IMR-90 (cell line): Measurements from ENCODE around the gene BCDIN3D. TPM values are rescaled to one million over a fixed set of nuclear protein-coding genes. Genes with fewer than 3 reads are reported as not detected.

ENCODE experiments used
- ATAC-seq: fragments of 200-7000 bp; cut with Tn5 transposase; 2 replicates; pipeline ENCODE4 v1.9.1; 2020; ENCODE audit warnings: low read depth, mild to moderate bottlenecking, moderate library complexity
- BruUV-seq: library from RNA; stranded (reverse); fragments of 400-500 nt; replicated peaks from 2 replicates; lab custom pipeline; 2021; lab: Mats Ljungman, UMichigan
- CTCF ChIA-PET: fragments of 300-600 bp; formaldehyde crosslinking; extraction: SDS; loops from one replicate; lab custom pipeline; 2021; ENCODE audit warnings: antibody characterized with exemption; lab: Yijun Ruan, JAX
- POLR2A ChIA-PET: fragments of 300-600 bp; sonication (Branson Sonifier 250); formaldehyde crosslinking; loops from one replicate; lab custom pipeline; 2022; ENCODE audit warnings: antibody characterized with exemption; ENCODE audit not compliant: unreplicated experiment; lab: Charles Lee
- DNase-seq: peaks from one replicate; pipeline ENCODE4 v3.0.0; 2013
- H2AFZ ChIP-seq: replicated peaks from 2 replicates; pipeline ENCODE3; 2013; ENCODE audit warnings: low read length, mild to moderate bottlenecking; ENCODE audit not compliant: poor library complexity
- H2AK5ac ChIP-seq: 2 replicates; pipeline ENCODE4 v1.6.1; 2013; ENCODE audit warnings: low read depth, low read length, inconsistent platforms
- H2AK9ac ChIP-seq: replicated peaks from 2 replicates; pipeline ENCODE3; 2013; ENCODE audit warnings: mild to moderate bottlenecking, low read depth, low read length, moderate library complexity; ENCODE audit not compliant: poor library complexity
- H2BK120ac ChIP-seq: 2 replicates; pipeline ENCODE4 v1.6.1; 2013; ENCODE audit warnings: low read depth, low read length, inconsistent platforms
- H2BK15ac ChIP-seq: 3 replicates; pipeline ENCODE4 v1.6.1; 2013; ENCODE audit warnings: low read depth, low read length, inconsistent platforms
- H2BK20ac ChIP-seq: 2 replicates; pipeline ENCODE4 v1.6.1; 2013; ENCODE audit warnings: low read depth, mild to moderate bottlenecking, inconsistent platforms, low read length, moderate library complexity
- H2BK5ac ChIP-seq: 2 replicates; pipeline ENCODE4 v1.6.1; 2013; ENCODE audit warnings: mild to moderate bottlenecking, low read depth, low read length, inconsistent platforms; ENCODE audit not compliant: poor library complexity, severe bottlenecking
- H3K14ac ChIP-seq: replicated peaks from 2 replicates; pipeline ENCODE4 v1.6.1; 2013; ENCODE audit warnings: low read depth, low read length, inconsistent platforms
- H3K18ac ChIP-seq: 2 replicates; pipeline ENCODE4 v1.6.1; 2013; ENCODE audit warnings: low read depth, low read length, control low read depth
- H3K23ac ChIP-seq: 2 replicates; pipeline ENCODE4 v1.6.1; 2013; ENCODE audit warnings: low read depth, low read length, inconsistent platforms
- H3K27ac ChIP-seq: 2 replicates; pipeline ENCODE4 v1.5.1; 2013; ENCODE audit warnings: mild to moderate bottlenecking, control low read depth, low read length; ENCODE audit not compliant: insufficient read depth
- H3K27me3 ChIP-seq: 2 replicates; pipeline ENCODE4 v1.6.1; 2013; ENCODE audit warnings: low read length; ENCODE audit not compliant: control insufficient read depth, insufficient read depth
- H3K36me3 ChIP-seq: 2 replicates; pipeline ENCODE4 v1.6.1; 2013; ENCODE audit warnings: low read length, mixed read lengths; ENCODE audit not compliant: control insufficient read depth, insufficient read depth
- H3K4ac ChIP-seq: 2 replicates; pipeline ENCODE4 v1.6.1; 2013; ENCODE audit warnings: low read depth, low read length, inconsistent platforms
- H3K4me1 ChIP-seq: 2 replicates; pipeline ENCODE4 v1.6.1; 2013; ENCODE audit warnings: low read length, mixed read lengths; ENCODE audit not compliant: control insufficient read depth, insufficient read depth
- H3K4me2 ChIP-seq: 2 replicates; pipeline ENCODE4 v1.6.1; 2013; ENCODE audit warnings: low read depth, mild to moderate bottlenecking, control low read depth, low read length, moderate library complexity
- H3K4me3 ChIP-seq: 2 replicates; pipeline ENCODE4 v1.5.1; 2013; ENCODE audit warnings: low read depth, mild to moderate bottlenecking, control low read depth, low read length, moderate library complexity; ENCODE audit not compliant: insufficient read depth
- H3K56ac ChIP-seq: 2 replicates; pipeline ENCODE4 v1.6.1; 2013; ENCODE audit warnings: low read length, inconsistent platforms; ENCODE audit not compliant: insufficient read depth; ENCODE audit errors: extremely low read depth
- H3K79me1 ChIP-seq, 2 experiments: 2 replicates each; pipeline ENCODE4 v1.6.1; 2013; ENCODE audit warnings: low read length in 2 of 2, inconsistent platforms in 1 of 2, low read depth in 1 of 2
- H3K9ac ChIP-seq: 2 replicates; pipeline ENCODE4 v1.6.1; 2013; ENCODE audit warnings: low read depth, low read length, control low read depth
- H3K9me1 ChIP-seq: 2 replicates; pipeline ENCODE4 v1.6.1; 2013; ENCODE audit warnings: low read length, inconsistent platforms; ENCODE audit not compliant: insufficient read depth
- H3K9me3 ChIP-seq: 2 replicates; pipeline ENCODE4 v1.6.1; 2013; ENCODE audit warnings: low read length; ENCODE audit not compliant: control insufficient read depth, insufficient read depth
- H4K20me1 ChIP-seq: 2 replicates; pipeline ENCODE4 v1.6.1; 2013; ENCODE audit warnings: low read length, inconsistent platforms; ENCODE audit not compliant: insufficient read depth
- H4K5ac ChIP-seq: 2 replicates; pipeline ENCODE4 v1.6.1; 2013; ENCODE audit warnings: mild to moderate bottlenecking, low read depth, low read length, control low read depth
- H4K8ac ChIP-seq, 2 experiments: 2 replicates each; pipeline ENCODE4 v1.6.1; 2013; ENCODE audit warnings: low read depth in 2 of 2, low read length in 2 of 2, control low read depth in 1 of 2, inconsistent platforms in 1 of 2
- H4K91ac ChIP-seq: 2 replicates; pipeline ENCODE4 v1.6.1; 2013; ENCODE audit warnings: low read depth, low read length, inconsistent platforms; ENCODE audit not compliant: insufficient read depth
- BHLHE40 ChIP-seq: fragments of 150-350 bp; IDR thresholded peaks from 2 replicates; pipeline ENCODE4 v1.6.1; 2016; ENCODE audit warnings: mild to moderate bottlenecking, low read depth, low read length
- CEBPB ChIP-seq: IDR thresholded peaks from 2 replicates; pipeline ENCODE4 v1.6.1; 2012; ENCODE audit warnings: low read depth, low read length, improper control_type of control experiment
- CHD1 ChIP-seq: IDR thresholded peaks from 2 replicates; pipeline ENCODE4 v1.6.1; 2012; ENCODE audit warnings: low read depth, low read length, improper control_type of control experiment
- CTCF ChIP-seq: conservative IDR thresholded peaks from 2 replicates; pipeline ENCODE4 v1.5.1; 2012; ENCODE audit warnings: mild to moderate bottlenecking, low read depth, low read length, improper control_type of control experiment
- ELK1 ChIP-seq: fragments of 150-350 bp; IDR thresholded peaks from 2 replicates; pipeline ENCODE4 v1.6.1; 2016; ENCODE audit warnings: low read depth, mild to moderate bottlenecking, low read length, moderate library complexity, borderline replicate concordance
- FOS ChIP-seq: fragments of 150-350 bp; IDR thresholded peaks from 2 replicates; pipeline ENCODE4 v1.6.1; 2016; ENCODE audit warnings: low read depth, low read length
- MAFK ChIP-seq: IDR thresholded peaks from 2 replicates; pipeline ENCODE4 v1.6.1; 2012; ENCODE audit warnings: low read depth, low read length, improper control_type of control experiment
- MAZ ChIP-seq: IDR thresholded peaks from 2 replicates; pipeline ENCODE4 v1.6.1; 2012; ENCODE audit warnings: low read depth, mild to moderate bottlenecking, low read length, improper control_type of control experiment, moderate library complexity, borderline replicate concordance
- MXI1 ChIP-seq: IDR thresholded peaks from 2 replicates; pipeline ENCODE4 v1.6.1; 2012; ENCODE audit warnings: low read depth, mild to moderate bottlenecking, low read length, moderate library complexity, borderline replicate concordance
- NFE2L2 ChIP-seq: fragments of 150-350 bp; IDR thresholded peaks from 2 replicates; pipeline ENCODE4 v1.6.1; 2016; ENCODE audit warnings: low read depth, mild to moderate bottlenecking, low read length
- POLR2A ChIP-seq: IDR thresholded peaks from 2 replicates; pipeline ENCODE4 v1.6.1; 2012; ENCODE audit warnings: mild to moderate bottlenecking, low read depth, low read length
- RAD21 ChIP-seq: IDR thresholded peaks from 2 replicates; pipeline ENCODE4 v1.6.1; 2012; ENCODE audit warnings: low read length, improper control_type of control experiment
- RCOR1 ChIP-seq: IDR thresholded peaks from 2 replicates; pipeline ENCODE4 v1.6.1; 2012; ENCODE audit warnings: mild to moderate bottlenecking, low read length, improper control_type of control experiment; ENCODE audit not compliant: insufficient replicate concordance
- RFX5 ChIP-seq: IDR thresholded peaks from 2 replicates; pipeline ENCODE4 v1.8.0; 2012; ENCODE audit warnings: low read depth, mild to moderate bottlenecking, low read length, moderate library complexity
- SMC3 ChIP-seq: fragments of 150-350 bp; IDR thresholded peaks from 2 replicates; pipeline ENCODE4 v1.6.1; 2016; ENCODE audit warnings: low read depth, mild to moderate bottlenecking, antibody characterized with exemption, low read length, moderate library complexity
- USF2 ChIP-seq: fragments of 150-350 bp; IDR thresholded peaks from 2 replicates; pipeline ENCODE4 v1.6.1; 2017; ENCODE audit warnings: mild to moderate bottlenecking, antibody characterized with exemption, low read length, low read depth
- WGBS, 2 experiments: methylation state at CpG; one replicate each; pipeline versions ENCODE4 v1.1.5 to v1.1.7; 2013; ENCODE audit warnings: missing lambda C conversion rate in 2 of 2; ENCODE audit not compliant: insufficient read length in 1 of 2; ENCODE audit errors: extremely low coverage in 2 of 2; 5-methylcytosine and 5-hydroxymethylcytosine counted together
- dilution Hi-C: fragments of 300-500 bp; cut with HindIII; formaldehyde crosslinking; loops from one replicate; pipeline ENCODE4 v1.14.3; 2018; ENCODE audit warnings: low sequenced_read_pairs; ENCODE audit not compliant: unreplicated experiment
- in situ Hi-C: fragments of 300-500 bp; cut with MboI; formaldehyde crosslinking; loops from 3 replicates; pipeline ENCODE4 v1.14.3; 2019; ENCODE audit warnings: low sequenced_read_pairs, inconsistent platforms, mixed read lengths
- intact Hi-C: fragments of 100-400 bp; cut with micrococcal nuclease; formaldehyde crosslinking; loops from 2 replicates; pipeline ENCODE4 v1.10.0; 2022
- polyA plus RNA-seq, 3 experiments: library from polyadenylated mRNA; depleted of rRNA; stranded (reverse); fragments of >200 nt; gene quantifications; 2 replicates each; pipeline ENCODE4 v1.2.3, GENCODE V29; 2012; ENCODE audit warnings: low replicate concordance in 1 of 3
- total RNA-seq: library from RNA; depleted of rRNA; stranded (reverse); fragments of >200 nt; gene quantifications from 2 replicates; pipeline ENCODE4 v1.2.3, GENCODE V29; 2012

The BCDIN3D gene
- total and polyA plus RNA-seq, 2 of the 4 experiments (the other 2 are of a cell fraction) = 2.3 TPM

GRCh38 chr12:49795654-49796105, 47.2 kb downstream of the BCDIN3D start:
- no peak overlapping the region for H2AK9ac ChIP-seq
- no peaks in the 10 kb centered on the region for H3K27me3 ChIP-seq
- H3K9me3 ChIP-seq = no peaks in the 10 kb centered on the region
- H3K27ac ChIP-seq = no peak overlapping the region
- H3K18ac ChIP-seq = no peak overlapping the region
- H2BK5ac ChIP-seq = no peak overlapping the region
- no peaks in the 10 kb centered on the region; the same call in 1 of the 2 replicates for H3K9me1 ChIP-seq
- peaks cover 75% of the 10 kb centered on the region for H3K36me3 ChIP-seq
- no peak overlapping the region for H4K5ac ChIP-seq
- no peaks in the 10 kb centered on the region for H3K4me1 ChIP-seq
- WGBS, 2 experiments = 98% methylated on average over 6 of the region's 12 CpGs; no CpG with 5 or more reads in 1 of the 2 experiments
- H3K14ac ChIP-seq = no peak overlapping the region
- in situ Hi-C loops (no loop called here), dilution Hi-C loops (no loop called here), intact Hi-C loops (no loop called here)
- no peak overlapping the region for H3K23ac ChIP-seq
- no TSS peak for BruUV-seq
- H2BK15ac ChIP-seq = no peak overlapping the region
- DNase-seq (no peak), ATAC-seq (no peak)
- no peak overlapping the region for H2BK20ac ChIP-seq
- H4K91ac ChIP-seq = no peak overlapping the region
- no peak overlapping the region for H2AFZ ChIP-seq
- H2AK5ac ChIP-seq = no peak overlapping the region
- H4K20me1 ChIP-seq = peaks cover 5% of the 10 kb centered on the region; the same call in 1 of the 2 replicates
- H3K56ac ChIP-seq = no peak overlapping the region
- H3K9ac ChIP-seq = no peak overlapping the region
- POLR2A ChIA-PET = no interaction called here
- TF ChIP-seq CEBPB (no peak), BHLHE40 (no peak), POLR2A (no peak), ELK1 (no peak), RFX5 (no peak), USF2 (no peak), NFE2L2 (no peak), SMC3 (no peak), MAFK (no peak), CTCF (no peak), RCOR1 (no peak), RAD21 (no peak), MXI1 (no peak), MAZ (no peak), FOS (no peak), CHD1 (no peak)
- no peak overlapping the region for H3K4me3 ChIP-seq
- 0 out of 4 replicates have a peak, but pooled peaks cover 0 to 5% of the 10 kb centered on the region in 2 experiments for H3K79me1 ChIP-seq
- no peak overlapping the region for H3K4ac ChIP-seq
- H3K4me2 ChIP-seq = no peak overlapping the region
- no peak overlapping the region for H2BK120ac ChIP-seq
- CTCF ChIA-PET = no interaction called here
- no peak overlapping the region for H4K8ac ChIP-seq
